GM18505 (cell line): ENCODE measurements around the gene TESPA1.
A peak's percentile ranks its signal among the peaks of the same experiment; 100 is the strongest.

Source experiments
- ATAC-seq: cut with Tn5 transposase; IDR thresholded peaks from one replicate; pipeline ENCODE4 v1.9.1; 2021; ENCODE audit not compliant: unreplicated experiment
- POLR2A ChIP-seq: IDR thresholded peaks from 4 replicates; pipeline ENCODE4 v1.6.1; 2011; ENCODE audit warnings: borderline replicate concordance; ENCODE audit not compliant: insufficient read depth, insufficient read length; ENCODE audit errors: extremely low read depth

Gene TESPA1

GRCh38 chr12:54973556-54973955 is 11.0 kb downstream of the TESPA1 start:
- ATAC-seq: no peak
- no peak for TF ChIP-seq POLR2A

GRCh38 chr12:54970741-54971140 is 13.8 kb downstream of the TESPA1 start:
- no peak for ATAC-seq
- no peak for TF ChIP-seq POLR2A

- no peak for ATAC-seq
Measured at GRCh38 chr12:54968181-54968730, 16.3 kb downstream of the TESPA1 start.

GRCh38 chr12:54967461-54967860 is 17.1 kb downstream of the TESPA1 start:
- no peak for TF ChIP-seq POLR2A
- no peak for ATAC-seq

More at GRCh38 chr12:54968181-54968730, 16.3 kb downstream of the TESPA1 start:
- no peak for TF ChIP-seq POLR2A

GRCh38 chr12:54961190-54961589 is 23.4 kb downstream of the TESPA1 start:
- no peak for TF ChIP-seq POLR2A
- ATAC-seq: no peak

GRCh38 chr12:54959291-54960018 is 25.1 kb downstream of the TESPA1 start:
- no peak for TF ChIP-seq POLR2A
- ATAC-seq: peak; percentile 48

- ATAC-seq: no peak
- TF ChIP-seq POLR2A: no peak
Measured at GRCh38 chr12:54958048-54958658, 26.4 kb downstream of the TESPA1 start.

GRCh38 chr12:54956818-54957641 is 27.5 kb downstream of the TESPA1 start:
- no peak for ATAC-seq

GRCh38 chr12:54956322-54956721 is 28.2 kb downstream of the TESPA1 start:
- ATAC-seq: no peak
- TF ChIP-seq POLR2A: no peak

More at GRCh38 chr12:54956818-54957641, 27.5 kb downstream of the TESPA1 start:
- TF ChIP-seq POLR2A: no peak

- no peak for TF ChIP-seq POLR2A
- no peak for ATAC-seq
Measured at GRCh38 chr12:54954801-54955200, 29.8 kb downstream of the TESPA1 start.

- no peak for TF ChIP-seq POLR2A
Measured at GRCh38 chr12:54954228-54954627, 30.3 kb downstream of the TESPA1 start.

GRCh38 chr12:54950071-54950727 is 34.4 kb downstream of the TESPA1 start:
- no peak for TF ChIP-seq POLR2A

More at GRCh38 chr12:54954228-54954627, 30.3 kb downstream of the TESPA1 start:
- no peak for ATAC-seq

GRCh38 chr12:54949073-54949711 is 35.4 kb downstream of the TESPA1 start:
- no peak for TF ChIP-seq POLR2A
- no peak for ATAC-seq

More at GRCh38 chr12:54950071-54950727, 34.4 kb downstream of the TESPA1 start:
- ATAC-seq: no peak

- no peak for TF ChIP-seq POLR2A
- ATAC-seq: no peak
Measured at GRCh38 chr12:54948171-54948570, 36.4 kb downstream of the TESPA1 start.
